ENCODE results near the gene DARS2.
"Not testable (repeated sequence)": the region's sequence is repeated elsewhere in the genome, so short reads cannot be mapped to it uniquely, and the experiment has no call there.

The DARS2 gene

GRCh38 chr1:173824315-173825081, at the start of gene DARS2, which contains the start of gene CENPL:
TSS of gene DARS2 (plus strand) at chr1:173824673. CDS start at chr1:173825230, 557 bp downstream.
TSS of gene CENPL (minus strand) at chr1:173824883. CDS start at chr1:173811299, 13,584 bp downstream.
- peak; percentile 99 for DNase-seq

- no peak for DNase-seq
These were observed 48.8 kb upstream of the DARS2 start for GRCh38 chr1:173775578-173776226.

- DNase-seq, result no peak
These were observed 44.5 kb upstream of the DARS2 start for GRCh38 chr1:173779936-173780335.

- DNase-seq, result no peak
These were observed 39.5 kb upstream of the DARS2 start for GRCh38 chr1:173784997-173785396.

GRCh38 chr1:173789841-173790240, 34.6 kb upstream of the DARS2 start:
- DNase-seq, result no peak

- no peak for DNase-seq
These were observed 26.4 kb upstream of the DARS2 start for GRCh38 chr1:173798078-173798477.

- DNase-seq, result not testable (repeated sequence)
These were observed 24.5 kb upstream of the DARS2 start for GRCh38 chr1:173799995-173800394.

- DNase-seq, result no peak
These were observed 21.5 kb upstream of the DARS2 start for GRCh38 chr1:173802961-173803360.

GRCh38 chr1:173813654-173814053, 10.8 kb upstream of the DARS2 start:
- DNase-seq, result not testable (repeated sequence)

GRCh38 chr1:173818459-173818858, 6.0 kb upstream of the DARS2 start:
- DNase-seq, result no peak

- DNase-seq, result no peak
These were observed 2.8 kb upstream of the DARS2 start for GRCh38 chr1:173821680-173822079.

- no peak for DNase-seq
These were observed 625 bp upstream of the DARS2 start for GRCh38 chr1:173823781-173824314.

- no peak for DNase-seq
These were observed 3.1 kb downstream of the DARS2 start for GRCh38 chr1:173827611-173828010.

GRCh38 chr1:173832748-173833147, 8.3 kb downstream of the DARS2 start:
- DNase-seq, result no peak

GRCh38 chr1:173852105-173852504, 27.6 kb downstream of the DARS2 start:
- DNase-seq, result no peak

GRCh38 chr1:173853074-173853473, 28.6 kb downstream of the DARS2 start:
- peak; percentile 73 for DNase-seq

- DNase-seq, result no peak
These were observed 31.5 kb downstream of the DARS2 start for GRCh38 chr1:173856014-173856413.

- no peak for DNase-seq
These were observed 32.4 kb downstream of the DARS2 start for GRCh38 chr1:173856903-173857302.

- DNase-seq, result peak; percentile 19
These were observed 33.0 kb downstream of the DARS2 start for GRCh38 chr1:173857363-173857917.

- not testable (repeated sequence) for DNase-seq
These were observed 35.1 kb downstream of the DARS2 start for GRCh38 chr1:173859547-173859946.

- DNase-seq, result peak; percentile 42
These were observed 35.6 kb downstream of the DARS2 start for GRCh38 chr1:173860065-173860464.

GRCh38 chr1:173861731-173862145, 37.3 kb downstream of the DARS2 start:
- DNase-seq, result peak; percentile 73

- peak; percentile 73 for DNase-seq
These were observed 37.8 kb downstream of the DARS2 start for GRCh38 chr1:173862146-173862768.

Measured in NCI-H82 (cell line).